HepG2 (cell line): ENCODE results near the gene ZFR. TPM values are rescaled to one million over a fixed set of nuclear protein-coding genes. Genes with fewer than 3 reads are reported as not detected.

Experiments used
- ATAC-seq: fragments of 200-7000 bp; cut with Tn5 transposase; 3 replicates; pipeline ENCODE4 v1.9.1; 2020; ENCODE audit warnings: mild to moderate bottlenecking, moderate library complexity
- BruUV-seq: library from RNA; stranded (reverse); fragments of 400-500 nt; replicated peaks from 2 replicates; lab custom pipeline; 2021; lab: Mats Ljungman, UMichigan
- CTCF ChIA-PET: fragments of 300-600 bp; formaldehyde crosslinking; extraction: SDS; loops from one replicate; lab custom pipeline; 2021; ENCODE audit warnings: low total read pairs, inconsistent platforms, low intra/inter-chr PET ratio; lab: Yijun Ruan, JAX
- POLR2A ChIA-PET: fragments of 350-600 bp; sonication (Branson Sonifier 250); formaldehyde crosslinking; loops from one replicate; lab custom pipeline; 2020; ENCODE audit warnings: antibody characterized with exemption, inconsistent platforms; lab: Yijun Ruan, JAX
- DNase-seq: peaks from one replicate; pipeline ENCODE4 v3.0.0-alpha.2; 2015; ENCODE audit warnings: low spot score
- FAIRE-seq: peaks from 3 replicates; lab custom pipeline; 2011; peaks lifted over from hg19 to GRCh38; lab: Jason Lieb, UNC
- H2AFZ ChIP-seq: one replicate; pipeline ENCODE4 v1.6.1; 2011; ENCODE audit warnings: low read length, inconsistent platforms
- H3K27ac ChIP-seq: fragments of 300-600 bp; 3 replicates; pipeline ENCODE4 v1.8.0; 2011; ENCODE audit warnings: mixed run types, mild to moderate bottlenecking, mixed read lengths, low read length, inconsistent platforms; ENCODE audit not compliant: insufficient read depth; ENCODE audit errors: extremely low read length
- H3K27me3 ChIP-seq, 2 experiments: fragments of 200-600 bp in 1 of 2; 2 replicates in 1 of 2; 3 replicates in 1 of 2; pipeline versions ENCODE4 v1.6.0 to v1.8.0; 2011; ENCODE audit warnings: low read length in 2 of 2, mild to moderate bottlenecking in 2 of 2, moderate library complexity in 2 of 2, inconsistent platforms in 1 of 2; ENCODE audit not compliant: insufficient read depth in 2 of 2, control insufficient read depth in 1 of 2
- H3K36me3 ChIP-seq, 2 experiments: fragments of 200-600 bp in 1 of 2; replicated peaks in 1 of 2; 2 replicates in 1 of 2; 3 replicates in 1 of 2; pipeline versions ENCODE4 v1.5.1 to v1.8.0; 2011; ENCODE audit warnings: low read length in 2 of 2, inconsistent platforms in 1 of 2; ENCODE audit not compliant: insufficient read depth in 2 of 2, control insufficient read depth in 1 of 2
- H3K4me1 ChIP-seq: 2 replicates; pipeline ENCODE4 v1.5.1; 2012; ENCODE audit warnings: low read length, inconsistent platforms; ENCODE audit not compliant: insufficient read depth
- H3K4me2 ChIP-seq: 2 replicates; pipeline ENCODE4 v1.6.0; 2011; ENCODE audit warnings: low read depth, low read length, inconsistent platforms
- H3K4me3 ChIP-seq, 3 experiments: fragments of 200-600 bp in 1 of 3; sonication (generic), shearing (Covaris generic) in 1 of 3; replicated peaks in 1 of 3; 2 replicates each; pipeline ENCODE4 v1.5.1; 2011 to 2016; ENCODE audit warnings: low read length in 3 of 3, inconsistent platforms in 2 of 3, low read depth in 2 of 3, mild to moderate bottlenecking in 2 of 3, control low read depth in 1 of 3, mixed read lengths in 1 of 3; ENCODE audit not compliant: insufficient read depth in 1 of 3
- H3K79me2 ChIP-seq: one replicate; pipeline ENCODE4 v1.6.1; 2011; ENCODE audit warnings: low read length, inconsistent platforms; ENCODE audit not compliant: insufficient read depth
- H3K9ac ChIP-seq: 2 replicates; pipeline ENCODE4 v1.6.0; 2011; ENCODE audit warnings: mild to moderate bottlenecking, low read depth, low read length, inconsistent platforms; ENCODE audit not compliant: insufficient read depth
- H3K9me3 ChIP-seq: 2 replicates; pipeline ENCODE4 v1.5.1; 2012; ENCODE audit warnings: mild to moderate bottlenecking, low read length
- H4K20me1 ChIP-seq: 2 replicates; pipeline ENCODE4 v1.6.0; 2011; ENCODE audit warnings: inconsistent platforms, mild to moderate bottlenecking, low read length, moderate library complexity; ENCODE audit not compliant: insufficient read depth
- FOXA3 ChIP-seq: IDR thresholded peaks from 2 replicates; pipeline ENCODE4 v1.6.1; 2016; ENCODE audit warnings: missing genetic modification reagents, missing compliant biosample characterization
- NR1H2 ChIP-seq: sonication (generic); formaldehyde crosslinking; IDR thresholded peaks from 2 replicates; pipeline ENCODE4 v1.8.1; 2022; ENCODE audit warnings: low read depth, missing genetic modification reagents, borderline replicate concordance
- POLR2AphosphoS5 ChIP-seq: IDR thresholded peaks from 2 replicates; pipeline ENCODE4 v1.6.1; 2012; ENCODE audit warnings: low read depth, low read length
- REXO4 ChIP-seq: sonication (generic); formaldehyde crosslinking; IDR thresholded peaks from 2 replicates; pipeline ENCODE4 v1.8.0; 2022; ENCODE audit warnings: missing genetic modification reagents, mild to moderate bottlenecking, borderline replicate concordance
- YY1 ChIP-seq: IDR thresholded peaks from 2 replicates; pipeline ENCODE4 v1.6.1; 2011; ENCODE audit warnings: low read length, low read depth, moderate library complexity, mild to moderate bottlenecking; ENCODE audit not compliant: insufficient read depth, insufficient replicate concordance
- ZNF546 ChIP-seq: sonication (generic); formaldehyde crosslinking; conservative IDR thresholded peaks from 2 replicates; pipeline ENCODE4 v1.8.1; 2023; ENCODE audit warnings: mild to moderate bottlenecking, missing genetic modification reagents
- ZNF713 ChIP-seq: sonication (generic); formaldehyde crosslinking; IDR thresholded peaks from 2 replicates; pipeline ENCODE4 v1.4.0; 2020; ENCODE audit warnings: mild to moderate bottlenecking, missing genetic modification reagents
- WGBS: methylation state at CpG from one replicate; pipeline ENCODE4 v1.1.6; 2017; ENCODE audit warnings: low lambda C conversion rate; 5-methylcytosine and 5-hydroxymethylcytosine counted together
- in situ Hi-C: cut with HindIII; loops from 2 replicates; pipeline ENCODE4 v1.10.0; 2017; ENCODE audit warnings: low pct_unique_long_range_greater_than_20kb; ENCODE audit not compliant: extremely low pct_ligation_motif_present
- intact Hi-C: fragments of 100-400 bp; cut with micrococcal nuclease; formaldehyde crosslinking; loops from one replicate; pipeline ENCODE4 v1.10.0; 2022; ENCODE audit not compliant: unreplicated experiment
- polyA plus RNA-seq, 8 experiments: library from polyadenylated mRNA; depleted of rRNA in 3 of 8; stranded (reverse) in 7 of 8; unstranded in 1 of 8; fragments of >200 nt; fragmentation: Illumina TruSeq in 4 of 8; extraction: Trizol in 4 of 8; gene quantifications; 2 replicates each; pipeline versions ENCODE4 v1.2.1 to v1.2.3, GENCODE V29; 2011 to 2016; ENCODE audit warnings: low read depth in 4 of 8, missing spikeins in 1 of 8, mixed read lengths in 1 of 8; ENCODE audit not compliant: insufficient read depth in 1 of 8
- total RNA-seq, 5 experiments: library from RNA; depleted of rRNA; stranded (reverse); fragments of >200 nt; fragmentation: Illumina TruSeq; extraction: Trizol; gene quantifications; 2 replicates each; pipeline ENCODE4 v1.2.3, GENCODE V29; 2016; ENCODE audit warnings: low read depth in 1 of 5
- TF ChIP-seq, protein P1 (sequence below): sonication (generic); formaldehyde crosslinking; IDR thresholded peaks from 2 replicates; pipeline ENCODE4 v1.5.1; 2020; ENCODE audit warnings: mild to moderate bottlenecking, missing genetic modification reagents, moderate library complexity
- TF ChIP-seq, protein P2 (sequence below): sonication (generic); formaldehyde crosslinking; IDR thresholded peaks from 2 replicates; pipeline ENCODE4 v1.4.0; 2020; ENCODE audit warnings: missing genetic modification reagents, borderline replicate concordance

ZFR gene
- total and polyA plus RNA-seq, 2 of the 13 experiments (the other 11 are each of a cell fraction or from before 2014, with no cell fraction given), result 89.0 to 92.8 TPM

DNA sequence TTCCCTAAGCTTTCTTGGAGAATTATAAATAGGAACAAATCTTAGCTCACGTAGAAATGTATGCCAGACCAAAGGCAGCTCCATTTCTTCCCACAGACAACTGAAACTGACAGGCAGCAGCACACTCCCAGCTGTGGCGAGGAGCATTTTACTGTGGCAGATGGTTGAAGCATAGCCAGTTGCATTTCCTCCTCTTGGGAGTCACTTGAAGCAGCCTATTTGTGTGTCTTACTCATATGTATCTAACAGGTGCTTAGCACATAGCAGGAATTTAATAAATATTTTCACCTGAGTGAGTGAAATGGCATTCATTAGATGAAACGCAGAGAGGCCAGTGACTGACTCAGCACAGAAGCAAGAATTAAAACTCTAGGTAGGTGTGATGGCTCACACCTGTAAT, 119.5 kb downstream of the ZFR start (continued):
- TF ChIP-seq ZNF713 (CRISPR knock-in tag) (no peak), POLR2AphosphoS5 (no peak)
- TF ChIP-seq, all 625 proteins: peak for 0

DNA sequence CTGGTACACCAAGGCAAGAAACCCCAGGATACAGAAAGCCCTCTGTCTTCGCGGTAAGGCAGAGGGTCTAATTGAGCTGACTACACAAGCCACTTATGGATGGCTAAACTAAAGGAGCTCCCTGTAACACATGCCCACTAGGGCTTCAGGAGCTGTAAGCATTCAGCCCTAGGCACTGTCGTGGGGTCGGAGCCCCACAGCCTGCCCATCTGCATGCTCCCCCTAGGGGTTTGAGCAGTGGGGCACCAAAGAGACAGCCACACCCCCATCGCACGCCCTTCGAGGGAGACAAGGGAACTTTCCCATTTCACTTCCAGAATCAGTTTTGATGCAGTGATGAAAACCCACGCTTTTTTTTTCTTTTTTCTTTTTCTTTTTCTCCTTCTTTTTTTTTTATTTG, 120.8 kb downstream of the ZFR start:
- DNase-seq (no peak), FAIRE-seq (no peak), ATAC-seq (peak; percentile 20; the same call in 1 of the 3 replicates)
- H3K9ac ChIP-seq, result no peak overlapping the region
- BruUV-seq, result no TSS peak
- no peaks in the 10 kb centered on the region for H4K20me1 ChIP-seq
- no peak overlapping the region for H2AFZ ChIP-seq
- H3K36me3 ChIP-seq, result no peaks in the 10 kb centered on the region
- in situ Hi-C loops, result no loop called here
- no peak overlapping the region for H3K4me3 ChIP-seq
- H3K27me3 ChIP-seq, result no peaks in the 10 kb centered on the region
- H3K27ac ChIP-seq, result no peak overlapping the region
- H3K4me2 ChIP-seq, result no peak overlapping the region
- WGBS, result 95% methylated on average over 8 of the region's 8 CpGs
- intact Hi-C loops, result no loop called here
- TF ChIP-seq REXO4 (CRISPR knock-in tag) (no peak), YY1 (no peak), ZNF546 (CRISPR knock-in tag) (no peak), NR1H2 (CRISPR knock-in tag) (no peak), FOXA3 (CRISPR knock-in tag) (no peak)
- TF ChIP-seq, protein P1, sequence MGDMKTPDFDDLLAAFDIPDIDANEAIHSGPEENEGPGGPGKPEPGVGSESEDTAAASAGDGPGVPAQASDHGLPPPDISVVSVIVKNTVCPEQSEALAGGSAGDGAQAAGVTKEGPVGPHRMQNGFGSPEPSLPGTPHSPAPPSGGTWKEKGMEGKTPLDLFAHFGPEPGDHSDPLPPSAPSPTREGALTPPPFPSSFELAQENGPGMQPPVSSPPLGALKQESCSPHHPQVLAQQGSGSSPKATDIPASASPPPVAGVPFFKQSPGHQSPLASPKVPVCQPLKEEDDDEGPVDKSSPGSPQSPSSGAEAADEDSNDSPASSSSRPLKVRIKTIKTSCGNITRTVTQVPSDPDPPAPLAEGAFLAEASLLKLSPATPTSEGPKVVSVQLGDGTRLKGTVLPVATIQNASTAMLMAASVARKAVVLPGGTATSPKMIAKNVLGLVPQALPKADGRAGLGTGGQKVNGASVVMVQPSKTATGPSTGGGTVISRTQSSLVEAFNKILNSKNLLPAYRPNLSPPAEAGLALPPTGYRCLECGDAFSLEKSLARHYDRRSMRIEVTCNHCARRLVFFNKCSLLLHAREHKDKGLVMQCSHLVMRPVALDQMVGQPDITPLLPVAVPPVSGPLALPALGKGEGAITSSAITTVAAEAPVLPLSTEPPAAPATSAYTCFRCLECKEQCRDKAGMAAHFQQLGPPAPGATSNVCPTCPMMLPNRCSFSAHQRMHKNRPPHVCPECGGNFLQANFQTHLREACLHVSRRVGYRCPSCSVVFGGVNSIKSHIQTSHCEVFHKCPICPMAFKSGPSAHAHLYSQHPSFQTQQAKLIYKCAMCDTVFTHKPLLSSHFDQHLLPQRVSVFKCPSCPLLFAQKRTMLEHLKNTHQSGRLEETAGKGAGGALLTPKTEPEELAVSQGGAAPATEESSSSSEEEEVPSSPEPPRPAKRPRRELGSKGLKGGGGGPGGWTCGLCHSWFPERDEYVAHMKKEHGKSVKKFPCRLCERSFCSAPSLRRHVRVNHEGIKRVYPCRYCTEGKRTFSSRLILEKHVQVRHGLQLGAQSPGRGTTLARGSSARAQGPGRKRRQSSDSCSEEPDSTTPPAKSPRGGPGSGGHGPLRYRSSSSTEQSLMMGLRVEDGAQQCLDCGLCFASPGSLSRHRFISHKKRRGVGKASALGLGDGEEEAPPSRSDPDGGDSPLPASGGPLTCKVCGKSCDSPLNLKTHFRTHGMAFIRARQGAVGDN (CRISPR knock-in tag), result no peak
- TF ChIP-seq, protein P2, sequence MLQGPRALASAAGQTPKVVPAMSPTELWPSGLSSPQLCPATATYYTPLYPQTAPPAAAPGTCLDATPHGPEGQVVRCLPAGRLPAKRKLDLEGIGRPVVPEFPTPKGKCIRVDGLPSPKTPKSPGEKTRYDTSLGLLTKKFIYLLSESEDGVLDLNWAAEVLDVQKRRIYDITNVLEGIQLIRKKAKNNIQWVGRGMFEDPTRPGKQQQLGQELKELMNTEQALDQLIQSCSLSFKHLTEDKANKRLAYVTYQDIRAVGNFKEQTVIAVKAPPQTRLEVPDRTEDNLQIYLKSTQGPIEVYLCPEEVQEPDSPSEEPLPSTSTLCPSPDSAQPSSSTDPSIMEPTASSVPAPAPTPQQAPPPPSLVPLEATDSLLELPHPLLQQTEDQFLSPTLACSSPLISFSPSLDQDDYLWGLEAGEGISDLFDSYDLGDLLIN (CRISPR knock-in tag), result no peak
- H3K79me2 ChIP-seq, result no peaks in the 10 kb centered on the region
- no peaks in the 10 kb centered on the region for H3K9me3 ChIP-seq
- CTCF ChIA-PET, result no interaction called here
- POLR2A ChIA-PET, result no interaction called here
- peaks cover 38% of the 10 kb centered on the region for H3K4me1 ChIP-seq
